ENCODE data around the gene COG7.

- TF ChIP-seq CTCF (IDR thresholded peaks at IDR 0.05; ENCODE audit: low read depth, low read length, poor library complexity, severe bottlenecking) (no peak), EZH2phosphoT487 (IDR thresholded peaks at IDR 0.05; ENCODE audit: borderline replicate concordance, low read length) (no peak)
Measured at GRCh38 chr16:23432176-23433128, 20.5 kb downstream of the COG7 start.

Measured in DOHH2 (cell line).